Suppressor macrophage treated with lipopolysaccharide for 4 hours (primary cell): ENCODE data around the gene MRM1.

Source experiments
- DNase-seq: peaks from one replicate; pipeline ENCODE4 v3.0.0-alpha.2; 2020

MRM1 gene

GRCh38 chr17:36632916-36633771, 31.8 kb downstream of the MRM1 start:
- DNase-seq: no peak

DNA sequence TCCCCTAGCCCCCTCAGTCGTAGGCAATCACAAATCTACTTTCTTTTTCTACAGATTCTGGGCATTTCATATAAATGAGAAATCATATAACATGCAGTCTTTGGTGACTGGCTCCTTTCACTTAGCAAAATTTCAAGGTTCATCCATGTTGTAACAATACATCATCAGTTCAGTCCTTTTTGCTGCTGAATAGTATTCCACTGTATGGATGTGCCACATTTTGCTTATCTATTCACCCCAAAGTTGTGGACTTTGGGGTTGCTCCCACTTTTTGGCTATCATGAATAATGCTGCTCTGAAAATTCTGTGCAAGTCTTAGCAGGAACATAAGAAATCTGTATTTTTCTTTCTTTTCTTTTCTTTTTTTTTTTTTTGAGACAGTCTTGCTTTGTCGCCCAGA, 39.0 kb downstream of the MRM1 start:
- DNase-seq: no peak

GRCh38 chr17:36640836-36641235, 39.5 kb downstream of the MRM1 start:
- DNase-seq: no peak

- no peak for DNase-seq
Measured at GRCh38 chr17:36641331-36641876, 40.0 kb downstream of the MRM1 start.

DNA sequence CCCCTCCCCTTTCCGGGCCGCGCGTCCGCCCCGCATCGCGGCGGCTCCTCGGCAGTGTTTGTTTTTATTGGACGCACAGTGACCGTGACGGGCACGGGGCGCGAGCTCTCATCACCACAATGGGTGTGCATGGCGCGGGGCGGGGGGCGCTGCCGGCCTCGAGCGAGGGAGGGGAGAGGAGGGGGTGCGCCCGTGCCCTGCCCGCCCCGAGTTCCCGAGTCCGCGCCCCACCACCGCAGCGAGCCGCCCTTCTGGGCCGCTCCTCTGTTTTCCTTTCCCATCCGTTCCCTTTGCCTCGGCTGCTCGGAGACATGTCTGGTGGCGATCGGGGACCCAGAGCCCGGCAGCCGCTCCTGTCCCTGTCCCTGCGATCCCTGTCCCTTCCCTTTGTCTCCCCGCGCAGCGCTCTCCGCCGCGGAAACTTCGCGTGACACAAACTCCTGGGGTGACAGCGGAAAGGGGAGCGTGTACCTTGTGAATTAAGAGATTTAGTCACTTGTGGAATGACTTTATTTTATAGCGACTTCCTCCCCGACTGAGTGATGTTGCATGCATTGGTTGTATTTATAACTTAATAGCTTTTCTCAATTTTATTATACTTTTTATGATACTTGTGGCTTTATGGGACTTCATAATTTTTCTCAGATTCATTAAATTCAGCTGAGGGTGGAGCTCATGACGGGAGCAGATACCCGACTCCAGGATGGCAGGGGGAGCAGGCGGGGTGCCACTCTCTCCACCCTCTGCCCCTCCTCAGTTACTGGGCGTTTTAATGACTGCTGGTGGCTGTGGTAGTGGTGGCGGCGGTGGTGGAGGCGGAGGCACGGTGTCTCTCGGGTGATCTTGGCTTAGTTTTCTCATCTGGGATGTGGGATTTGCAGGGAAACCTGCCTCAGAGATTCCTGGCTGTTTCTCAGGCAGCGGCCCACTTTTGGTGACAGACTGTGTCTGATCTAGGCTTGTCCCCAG, 40.8 kb downstream of the MRM1 start:
- DNase-seq: no peak

DNA sequence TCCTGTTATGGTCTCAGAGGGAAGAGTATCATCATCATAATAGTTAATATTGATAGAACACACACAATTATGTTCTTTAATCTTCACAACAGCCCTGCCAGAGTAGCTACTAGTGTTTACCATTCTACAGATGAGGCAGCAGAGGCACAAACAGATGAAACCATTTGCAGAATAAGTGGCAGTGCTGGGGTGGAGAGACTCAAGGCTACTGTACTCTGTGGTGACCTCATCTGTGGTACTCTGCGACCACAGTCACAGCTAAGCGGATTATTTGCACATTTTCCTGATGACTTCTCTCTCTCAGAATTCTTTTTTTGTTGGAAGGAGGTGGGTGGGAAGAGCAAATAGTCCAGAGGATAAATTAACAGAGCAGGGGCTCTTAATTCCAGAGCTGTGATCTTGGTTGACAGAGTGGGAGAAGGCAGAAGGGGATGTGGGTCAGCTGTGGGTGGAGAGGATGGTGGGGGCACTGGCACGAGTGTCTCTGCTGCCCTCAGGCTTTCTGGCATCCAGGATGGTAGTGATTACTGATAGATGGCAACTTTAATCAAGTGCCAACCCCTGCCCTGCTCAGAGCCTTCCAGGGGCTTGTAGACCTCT, 41.8 kb downstream of the MRM1 start:
- DNase-seq: no peak

GRCh38 chr17:36645422-36645821, 44.0 kb downstream of the MRM1 start:
- DNase-seq: no peak

GRCh38 chr17:36647636-36648035, 46.3 kb downstream of the MRM1 start:
- DNase-seq: no peak

DNA sequence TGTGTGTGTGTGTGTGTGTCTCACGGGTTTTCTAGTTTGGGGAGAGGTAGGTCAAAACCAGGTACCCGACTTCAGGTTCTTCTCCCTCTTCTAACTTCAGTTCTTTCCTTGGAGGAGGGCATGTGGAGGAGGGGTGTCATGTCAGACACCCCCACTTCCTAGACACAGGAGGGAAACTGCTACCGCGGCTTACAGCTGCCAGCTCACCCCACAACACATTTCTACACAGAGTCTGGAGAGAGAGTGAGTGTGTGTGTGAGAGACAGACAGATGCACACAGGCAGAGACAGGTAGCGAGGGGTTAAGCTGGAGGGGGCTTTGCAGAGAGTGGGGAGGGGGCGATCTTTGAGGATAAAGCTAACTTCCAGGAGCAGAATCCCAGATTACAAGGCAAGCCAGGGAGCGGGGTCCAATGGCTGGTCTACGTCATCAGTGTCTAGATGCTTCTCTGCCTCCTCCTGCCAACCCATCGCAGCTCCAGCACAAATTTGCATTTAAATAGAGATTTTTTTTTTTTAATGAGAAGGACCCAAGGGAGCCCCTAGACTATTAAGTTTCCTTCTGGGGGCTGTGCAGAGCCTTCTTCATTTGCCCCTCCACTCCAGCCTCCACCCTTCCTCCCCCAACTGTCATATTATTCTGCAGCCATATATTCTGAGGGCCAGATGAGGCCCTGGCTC, 48.9 kb downstream of the MRM1 start:
- no peak for DNase-seq

DNA sequence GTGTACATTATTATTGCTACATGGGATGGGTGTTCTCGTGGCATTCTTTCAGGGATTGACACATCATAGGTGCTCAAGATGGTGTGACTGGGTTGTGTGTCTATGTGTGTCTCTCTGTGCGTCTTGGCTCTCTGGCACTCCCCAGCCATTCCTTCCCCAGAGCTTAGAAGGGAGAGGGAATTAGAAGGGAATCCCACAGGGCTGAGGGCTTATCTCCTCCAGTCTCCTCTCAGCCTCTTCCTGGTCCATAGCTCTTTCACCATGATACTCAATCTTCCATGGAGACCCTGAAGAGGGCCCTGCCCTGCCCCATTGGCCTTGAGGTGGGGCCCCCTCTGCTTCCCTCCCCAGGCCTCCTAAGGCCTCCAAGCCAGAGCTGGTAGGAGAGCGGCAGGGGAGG, 52.0 kb downstream of the MRM1 start:
- no peak for DNase-seq

DNA sequence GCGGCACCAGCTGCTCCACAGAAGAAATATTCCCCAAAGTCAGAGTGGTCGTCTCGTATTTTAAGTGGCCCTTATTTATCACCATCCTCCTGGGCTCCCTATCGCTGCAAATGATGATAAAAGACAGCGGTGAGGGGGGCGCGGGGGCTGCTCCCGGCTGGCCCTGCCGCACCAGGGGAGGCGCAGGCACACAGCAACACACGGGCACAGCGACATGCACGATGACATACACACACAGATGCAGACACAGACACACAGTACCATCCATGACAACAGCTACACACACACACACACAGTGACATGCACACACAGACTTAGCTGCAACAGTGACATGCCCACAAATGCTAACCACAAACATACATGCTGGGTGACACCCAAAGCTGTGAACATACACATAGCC, 52.5 kb downstream of the MRM1 start:
- no peak for DNase-seq

DNA sequence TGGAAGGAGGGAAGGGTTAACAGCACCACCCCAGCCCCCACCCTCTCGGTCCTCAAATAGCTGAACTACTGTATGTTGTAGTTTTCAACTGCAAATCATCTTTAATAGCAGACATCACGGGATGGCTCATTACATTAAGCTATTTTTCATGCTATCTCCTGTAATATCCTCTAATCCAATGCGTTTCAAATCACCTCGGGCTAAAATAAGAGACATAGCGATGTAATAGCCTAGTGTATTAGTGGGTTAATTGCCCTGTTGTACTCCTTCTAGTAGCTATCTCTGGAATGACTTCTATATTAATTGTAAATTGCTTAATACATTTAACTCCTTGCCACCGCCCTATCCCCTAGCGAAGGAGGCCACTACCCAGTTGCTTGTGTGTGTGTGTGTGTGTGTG, 54.3 kb downstream of the MRM1 start:
- DNase-seq: no peak

DNA sequence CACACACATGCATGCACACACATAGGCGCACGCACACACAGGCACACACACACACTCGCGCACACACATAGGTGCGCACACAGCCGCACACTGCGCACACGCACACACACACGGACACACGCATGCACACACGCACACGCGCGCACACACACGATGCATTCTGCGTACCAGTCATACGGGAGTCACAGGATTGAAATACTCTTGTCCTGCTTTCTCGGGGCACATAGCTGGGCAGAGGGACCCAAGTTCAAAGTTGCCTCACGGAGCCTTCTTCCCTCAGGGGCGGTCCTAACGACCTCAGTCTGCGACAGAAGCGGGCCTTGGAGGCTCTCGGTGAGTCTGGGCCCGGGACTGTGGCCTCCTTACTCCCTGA, 56.0 kb downstream of the MRM1 start:
- no peak for DNase-seq

DNA sequence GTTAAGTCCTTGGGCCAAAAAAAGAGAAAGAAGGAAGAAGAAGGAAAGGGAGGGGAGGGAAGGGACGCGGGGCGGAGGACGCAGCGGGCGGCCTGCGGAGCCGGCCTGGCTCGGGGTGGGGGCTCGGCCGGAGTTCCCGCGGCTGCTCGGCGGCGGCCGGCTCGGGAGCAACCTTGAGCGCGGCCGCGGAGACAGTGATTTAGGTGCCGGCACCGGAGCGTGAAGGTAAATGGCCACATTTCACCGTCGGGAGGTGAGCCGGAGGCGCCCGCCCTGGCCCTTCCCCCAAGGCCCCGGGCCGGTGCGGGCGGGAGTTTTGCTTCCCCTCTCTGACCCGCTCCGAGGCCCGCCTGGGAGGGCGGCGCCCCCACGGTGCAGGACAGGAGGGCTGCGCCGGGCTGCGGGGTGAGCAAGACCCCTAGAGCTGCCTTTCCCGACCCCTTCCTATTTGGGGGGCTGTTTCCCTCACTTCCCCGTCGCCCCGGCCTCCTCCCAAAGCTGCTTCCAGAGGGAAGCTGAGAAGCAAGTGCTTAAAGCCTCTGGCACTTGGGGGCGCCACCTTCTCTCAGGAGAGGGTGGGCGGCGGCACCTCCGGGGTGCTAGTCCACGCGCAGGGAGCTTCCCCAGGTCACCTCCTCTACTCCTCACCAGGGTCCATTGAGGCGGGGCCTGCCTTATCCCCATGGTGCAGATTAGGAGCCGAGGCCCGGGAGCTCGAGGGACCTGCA, 56.5 kb downstream of the MRM1 start:
- DNase-seq: no peak
